ENCODE data around the gene CCT2. TPM values are rescaled to one million over a fixed set of nuclear protein-coding genes. Genes with fewer than 3 reads are reported as not detected.

The CCT2 gene
- total and polyA plus RNA-seq, 10 of the 15 experiments (the other 5 are each of a cell fraction or from before 2014, with no cell fraction given) = 242 to 418 (median 348) TPM

GRCh38 chr12:69579029-69579428 is 6.2 kb upstream of the CCT2 start:
- H3K4me2 ChIP-seq (ENCODE audit: control insufficient read depth, insufficient read depth) = no peak overlapping the region
- TF ChIP-seq ZNF217 (IDR thresholded peaks at IDR 0.05) = no peak
- no peak for TF ChIP-seq ZNF622 (IDR thresholded peaks at IDR 0.05)
- TF ChIP-seq SPI1 (IDR thresholded peaks at IDR 0.05; ENCODE audit: borderline replicate concordance, insufficient read depth, low read depth, low read length) = peak; percentile 42; the same call in 1 of the 2 replicates
- TF ChIP-seq RELA (IDR thresholded peaks at IDR 0.05; ENCODE audit: borderline replicate concordance, partially characterized antibody) = no peak
- no peak for TF ChIP-seq PAX5 (IDR thresholded peaks at IDR 0.05; ENCODE audit: borderline replicate concordance, low read depth, low read length)
- TF ChIP-seq KAT2A (conservative IDR thresholded peaks at IDR 0.05; ENCODE audit: control insufficient read depth, low read depth, low read length) = no peak
- no TSS peak for BruUV-seq (replicated peaks)
- intact Hi-C loops (cut with micrococcal nuclease; ENCODE audit: unreplicated experiment) = no loop called here
- ChIA-PET CTCF (interaction anchor here (0.6 to 2.3 kb wide), 8 partner anchors 9 to 1154 kb away, joined by 3 to 20 read pairs (median 3); no protein-coding TSS in a partner anchor), POLR2A (interaction anchor here (0.6 kb wide), 3 partner anchors 8 to 332 kb away, joined by 3 to 7 read pairs (median 4); no protein-coding TSS in a partner anchor), SMC1A (ENCODE audit: uncharacterized antibody, unreplicated experiment) (interaction anchor here (0.6 to 5.1 kb wide), 5 partner anchors 8 to 224 kb away, joined by 3 to 30 read pairs (median 4); no protein-coding TSS in a partner anchor), RAD21 (ENCODE audit: unreplicated experiment) (interaction anchor here (1.0 to 2.3 kb wide), 3 partner anchors 9 to 222 kb away, joined by 3 to 12 read pairs (median 4); no protein-coding TSS in a partner anchor)
- H3K79me2 ChIP-seq (ENCODE audit: control insufficient read depth, insufficient read depth, low read length) = no peaks in the 10 kb centered on the region
- no peak overlapping the region for H3K4me3 ChIP-seq
- no peak overlapping the region for H2AFZ ChIP-seq (ENCODE audit: control insufficient read depth, low read depth, low read length)
- no peaks in the 10 kb centered on the region for H3K9me3 ChIP-seq (replicated peaks; ENCODE audit: control insufficient read depth, insufficient read depth, low read length)
- no peak overlapping the region for H3K27ac ChIP-seq (ENCODE audit: control insufficient read depth, insufficient read depth)
- DNase-seq (ENCODE audit: low read depth, low spot score) (no peak), FAIRE-seq (peak; percentile 13), ATAC-seq (peak; percentile 65)
- H4K20me1 ChIP-seq (ENCODE audit: control insufficient read depth, insufficient read depth) = no peaks in the 10 kb centered on the region
- H3K27me3 ChIP-seq (replicated peaks in 1 of 2; ENCODE audit: control insufficient read depth in 2 of 2, insufficient read depth in 2 of 2, low read length in 1 of 2) = no peaks in the 10 kb centered on the region
- H3K36me3 ChIP-seq (ENCODE audit: control insufficient read depth in 2 of 2, insufficient read depth in 2 of 2, low read length in 1 of 2) = peaks cover 5 to 11% of the 10 kb centered on the region in 2 experiments
- no peak overlapping the region for H3K9ac ChIP-seq (ENCODE audit: control insufficient read depth, insufficient read depth, low read length)
- WGBS (ENCODE audit: insufficient coverage, insufficient replicate concordance, low lambda C conversion rate, missing lambda C conversion rate) = 62% methylated on average over 4 of the region's 4 CpGs
- in situ Hi-C loops (cut with MboI) = loop anchor here (10.0 kb wide), 2 partner anchors 194 to 424 kb away; no protein-coding TSS in a partner anchor
- H3K4me1 ChIP-seq (ENCODE audit: control insufficient read depth, insufficient read depth, low read length) = no peaks in the 10 kb centered on the region

DNA sequence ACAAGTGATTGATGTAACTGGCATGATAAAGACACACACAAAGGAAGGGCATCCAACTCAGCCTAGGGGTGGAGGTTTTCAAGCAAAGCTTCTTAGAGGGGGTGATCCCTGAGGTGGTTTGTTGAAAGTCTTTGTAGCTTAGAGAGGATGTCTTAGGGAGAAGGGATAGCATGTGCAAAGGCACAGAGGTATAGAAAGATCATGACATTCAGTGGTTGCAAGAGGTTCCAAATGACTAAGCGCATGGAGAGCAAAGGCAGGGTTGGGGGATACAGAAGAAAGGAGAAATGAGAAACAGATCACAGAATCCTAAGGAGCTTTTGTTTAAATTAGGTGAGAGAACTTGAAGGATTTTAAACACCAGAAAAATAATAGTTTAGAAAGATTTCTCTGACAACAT is 5.2 kb upstream of the CCT2 start:
- H3K4me1 ChIP-seq (ENCODE audit: control insufficient read depth, insufficient read depth, low read length) = no peaks in the 10 kb centered on the region
- ChIA-PET CTCF (interaction anchor here (1.0 to 2.3 kb wide), 5 partner anchors 10 to 222 kb away, joined by 3 to 20 read pairs (median 5); no protein-coding TSS in a partner anchor), SMC1A (ENCODE audit: uncharacterized antibody, unreplicated experiment) (interaction anchor here (0.7 to 5.1 kb wide), 4 partner anchors 9 to 222 kb away, joined by 3 to 30 read pairs (median 8); no protein-coding TSS in a partner anchor), POLR2A (interaction anchor here (0.8 to 0.9 kb wide), 3 partner anchors 9 to 195 kb away, joined by 3 to 6 read pairs (median 5); no protein-coding TSS in a partner anchor), RAD21 (ENCODE audit: unreplicated experiment) (interaction anchor here (0.7 to 2.3 kb wide), 3 partner anchors 58 to 223 kb away, joined by 3 to 12 read pairs (median 4); no protein-coding TSS in a partner anchor)
- intact Hi-C loops (cut with micrococcal nuclease; ENCODE audit: unreplicated experiment) = no loop called here
- peaks cover 0 to under 1% of the 10 kb centered on the region in 2 experiments; a peak in 1 of 4 replicates for H3K36me3 ChIP-seq (ENCODE audit: control insufficient read depth in 2 of 2, insufficient read depth in 2 of 2, low read length in 1 of 2)
- H3K27me3 ChIP-seq (replicated peaks in 1 of 2; ENCODE audit: control insufficient read depth in 2 of 2, insufficient read depth in 2 of 2, low read length in 1 of 2) = no peaks in the 10 kb centered on the region
- H3K9ac ChIP-seq (ENCODE audit: control insufficient read depth, insufficient read depth, low read length) = no peak overlapping the region
- ATAC-seq = no peak; the same call in 2 of the 3 replicates
- H2AFZ ChIP-seq (ENCODE audit: control insufficient read depth, low read depth, low read length) = no peak overlapping the region
- no TSS peak for BruUV-seq (replicated peaks)
- no peak overlapping the region for H3K27ac ChIP-seq (ENCODE audit: control insufficient read depth, insufficient read depth)
- FAIRE-seq = no peak
- WGBS (ENCODE audit: insufficient coverage, insufficient replicate concordance, low lambda C conversion rate, missing lambda C conversion rate) = 91% methylated on average over 1 of the region's 1 CpG
- no peaks in the 10 kb centered on the region for H3K79me2 ChIP-seq (ENCODE audit: control insufficient read depth, insufficient read depth, low read length)
- H4K20me1 ChIP-seq (ENCODE audit: control insufficient read depth, insufficient read depth) = no peaks in the 10 kb centered on the region
- H3K9me3 ChIP-seq (replicated peaks; ENCODE audit: control insufficient read depth, insufficient read depth, low read length) = no peaks in the 10 kb centered on the region
- H3K4me2 ChIP-seq (ENCODE audit: control insufficient read depth, insufficient read depth) = no peak overlapping the region
- no peak overlapping the region for H3K4me3 ChIP-seq
- DNase-seq (ENCODE audit: low read depth, low spot score) = no peak
- in situ Hi-C loops (cut with MboI) = no loop called here
- no peak for TF ChIP-seq EGR1 (IDR thresholded peaks at IDR 0.05; ENCODE audit: borderline replicate concordance in 1 of 2, low read depth in 2 of 2, low read length in 2 of 2)
- no peak for TF ChIP-seq DPF2 (IDR thresholded peaks at IDR 0.05)
- no peak for TF ChIP-seq ZNF622 (IDR thresholded peaks at IDR 0.05)
- no peak for TF ChIP-seq SUZ12 (IDR thresholded peaks at IDR 0.05; ENCODE audit: unreplicated experiment)
- TF ChIP-seq CEBPZ (IDR thresholded peaks at IDR 0.05; ENCODE audit: low read depth, low read length) = no peak
- no peak for TF ChIP-seq RFX5 (IDR thresholded peaks at IDR 0.05; ENCODE audit: low read depth, low read length)
